GM19438 (cell line): ENCODE results near the gene EIF4EBP2.

Experiments used
- ATAC-seq: cut with Tn5 transposase; IDR thresholded peaks from one replicate; pipeline ENCODE4 v1.9.1; 2021; ENCODE audit warnings: low read depth; ENCODE audit not compliant: unreplicated experiment

EIF4EBP2 gene

GRCh38 chr10:70458329-70459060 lies 54.5 kb downstream of the EIF4EBP2 start:
- no peak for ATAC-seq

DNA sequence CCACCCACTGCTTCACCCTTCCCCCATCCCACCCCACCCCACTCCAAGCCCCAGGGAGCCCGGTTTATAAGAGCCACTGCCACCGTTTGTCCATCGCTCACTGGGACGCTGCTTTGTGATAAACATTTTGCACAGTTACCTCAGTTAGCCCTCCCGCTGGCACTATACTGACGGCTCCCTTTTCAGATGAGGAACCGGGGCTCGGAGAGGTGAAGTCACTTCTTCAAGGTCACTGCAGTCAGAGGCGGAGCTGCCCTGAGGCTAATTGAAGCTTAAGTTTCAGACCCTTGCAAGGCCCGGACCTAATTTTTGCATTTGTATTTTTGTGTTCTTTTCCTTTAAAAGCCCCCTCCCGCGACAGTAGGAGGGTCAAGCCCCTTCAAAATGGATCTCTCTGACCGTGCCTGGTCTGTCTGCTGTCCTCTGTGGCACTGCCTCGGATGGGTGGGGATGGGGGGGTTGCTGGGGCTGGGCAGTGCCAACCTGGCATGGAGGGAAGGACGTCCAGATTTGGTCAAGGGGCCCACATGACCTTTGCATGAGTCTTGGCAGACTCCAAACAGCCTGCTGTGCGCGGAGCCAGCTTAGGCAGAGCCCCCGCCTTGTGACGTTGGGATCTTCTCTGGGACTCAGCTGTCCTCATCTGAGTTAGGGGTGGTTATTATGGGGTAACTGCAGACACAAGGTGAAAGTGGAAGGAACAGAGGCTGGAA lies 55.3 kb downstream of the EIF4EBP2 start:
- ATAC-seq, result no peak

DNA sequence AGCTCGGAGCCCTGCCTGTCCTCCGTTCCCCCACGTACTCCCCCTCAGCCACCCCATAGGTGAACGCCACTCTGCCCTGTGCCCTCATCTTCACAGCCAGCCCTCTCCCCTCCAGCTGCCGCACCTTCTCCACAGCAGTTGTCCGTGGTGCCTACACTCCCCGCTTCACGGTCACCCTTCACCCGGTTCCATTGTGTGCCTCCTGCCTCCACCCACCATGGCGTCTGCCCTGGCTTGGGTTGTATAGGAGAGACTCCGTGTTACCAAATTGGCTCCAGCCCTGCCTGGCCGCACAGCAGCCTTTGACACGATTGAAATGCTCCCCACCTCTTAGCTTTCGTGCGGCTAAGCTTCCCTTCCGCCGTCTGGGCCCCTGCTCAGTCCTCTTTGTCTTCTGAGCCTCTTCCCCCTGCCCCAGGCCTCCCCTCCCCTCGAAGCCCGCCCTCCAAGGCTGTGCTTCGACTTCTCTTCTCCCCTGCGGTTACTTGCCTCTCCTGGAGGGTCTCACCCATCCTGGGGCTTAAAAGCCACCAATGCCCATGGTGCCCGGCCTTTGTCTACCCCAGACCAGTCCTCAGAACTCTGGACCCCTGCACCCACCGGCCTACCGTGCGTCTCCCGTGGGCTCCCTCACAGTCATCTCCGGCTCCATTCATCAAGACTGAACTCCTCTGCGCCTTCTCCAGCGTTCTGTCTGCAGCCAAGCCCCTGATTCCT lies 56.0 kb downstream of the EIF4EBP2 start:
- no peak for ATAC-seq

- no peak for ATAC-seq
Observed at GRCh38 chr10:70461397-70462348, 57.7 kb downstream of the EIF4EBP2 start.

DNA sequence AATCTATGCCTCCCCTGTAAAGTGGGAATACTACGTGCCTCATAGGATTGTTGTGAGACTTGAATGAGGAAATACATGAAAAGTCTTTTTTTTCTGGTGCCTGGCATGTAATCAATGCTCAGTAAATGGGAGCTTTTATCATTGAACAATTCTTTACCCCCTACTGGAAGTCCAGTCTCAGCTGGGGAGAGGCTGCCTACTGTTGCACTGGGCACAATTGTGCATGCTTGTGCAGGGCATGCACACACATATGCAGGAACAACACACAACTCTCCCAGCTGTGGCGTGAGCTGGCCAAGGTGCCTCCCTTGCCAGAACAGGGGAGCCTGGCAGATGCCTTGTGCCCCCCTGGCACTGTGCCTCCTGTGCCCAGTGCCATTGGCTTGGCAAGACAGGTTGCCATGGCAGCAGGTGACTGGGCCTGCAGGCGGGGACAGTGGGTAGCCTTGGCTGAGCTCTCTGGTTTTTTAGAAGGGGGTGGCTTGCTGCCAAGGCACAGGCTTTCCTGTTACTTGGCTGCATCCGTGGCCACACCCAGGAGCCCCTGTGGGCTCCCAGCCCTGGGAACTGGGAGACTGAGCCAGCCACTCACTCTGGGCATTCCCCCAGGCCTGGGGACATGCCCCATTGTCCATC lies 58.5 kb downstream of the EIF4EBP2 start:
- ATAC-seq, result no peak

DNA sequence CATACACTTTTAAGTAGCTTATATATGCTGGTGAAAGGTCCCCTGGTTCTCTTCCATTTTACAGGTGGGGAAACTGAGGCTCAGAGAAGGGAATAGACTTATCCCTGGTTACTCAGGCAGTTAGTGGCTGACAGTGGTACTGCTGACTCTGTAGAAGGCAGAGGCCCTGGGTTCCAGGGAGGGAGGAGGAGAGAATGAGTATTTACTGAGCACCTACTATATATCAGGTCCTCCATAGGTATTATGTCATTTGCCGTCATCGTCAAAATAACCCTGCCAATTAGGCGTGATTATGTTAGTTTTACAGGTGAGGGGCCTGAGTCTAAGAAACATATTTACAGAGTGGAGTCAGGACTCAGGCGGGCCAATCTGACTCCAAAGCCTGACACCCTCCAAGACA lies 61.3 kb downstream of the EIF4EBP2 start:
- no peak for ATAC-seq

DNA sequence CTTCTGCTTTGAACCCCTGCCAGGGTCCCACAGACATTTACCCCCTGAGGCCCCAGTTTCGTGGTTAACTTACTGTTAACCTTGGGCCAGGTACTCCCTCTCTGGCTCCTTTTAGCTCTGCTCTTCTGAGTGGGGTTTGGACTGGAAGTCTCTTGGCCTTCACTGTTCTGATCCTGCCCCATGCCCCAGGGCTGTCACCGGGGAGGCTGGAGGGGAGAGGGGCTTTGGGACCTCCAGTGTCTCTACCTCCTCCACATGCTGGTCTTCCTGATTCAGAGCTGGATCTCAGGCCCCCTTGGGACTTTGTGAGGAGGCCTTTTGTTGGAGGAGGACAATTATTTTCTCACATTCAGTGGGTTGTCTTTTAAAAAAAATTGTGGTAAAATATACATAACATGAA lies 61.9 kb downstream of the EIF4EBP2 start:
- ATAC-seq, result no peak

GRCh38 chr10:70466951-70467350 lies 63.0 kb downstream of the EIF4EBP2 start:
- ATAC-seq, result no peak

- no peak for ATAC-seq
Observed at GRCh38 chr10:70472799-70473454, 69.0 kb downstream of the EIF4EBP2 start.

DNA sequence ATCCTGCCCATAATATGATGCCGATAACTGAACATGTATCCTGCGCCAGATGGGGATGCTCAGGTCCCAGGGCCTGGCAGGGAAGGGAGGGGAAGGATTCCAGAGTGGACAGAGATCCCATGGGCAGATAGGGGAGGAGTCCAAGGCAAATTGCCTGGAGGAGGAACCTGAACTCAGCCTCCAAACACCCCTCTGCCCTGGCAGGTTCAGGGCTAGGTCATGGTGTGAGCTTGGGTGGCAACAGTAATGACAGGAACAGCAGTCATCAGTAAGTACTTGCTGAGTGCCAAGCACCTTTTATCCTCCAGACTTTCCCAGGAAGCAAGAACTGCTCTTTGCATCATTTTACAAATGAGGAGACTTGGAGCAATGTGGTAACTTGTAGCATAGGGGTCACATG lies 70.8 kb downstream of the EIF4EBP2 start:
- ATAC-seq, result no peak

GRCh38 chr10:70475661-70476060 lies 71.7 kb downstream of the EIF4EBP2 start:
- ATAC-seq, result no peak

DNA sequence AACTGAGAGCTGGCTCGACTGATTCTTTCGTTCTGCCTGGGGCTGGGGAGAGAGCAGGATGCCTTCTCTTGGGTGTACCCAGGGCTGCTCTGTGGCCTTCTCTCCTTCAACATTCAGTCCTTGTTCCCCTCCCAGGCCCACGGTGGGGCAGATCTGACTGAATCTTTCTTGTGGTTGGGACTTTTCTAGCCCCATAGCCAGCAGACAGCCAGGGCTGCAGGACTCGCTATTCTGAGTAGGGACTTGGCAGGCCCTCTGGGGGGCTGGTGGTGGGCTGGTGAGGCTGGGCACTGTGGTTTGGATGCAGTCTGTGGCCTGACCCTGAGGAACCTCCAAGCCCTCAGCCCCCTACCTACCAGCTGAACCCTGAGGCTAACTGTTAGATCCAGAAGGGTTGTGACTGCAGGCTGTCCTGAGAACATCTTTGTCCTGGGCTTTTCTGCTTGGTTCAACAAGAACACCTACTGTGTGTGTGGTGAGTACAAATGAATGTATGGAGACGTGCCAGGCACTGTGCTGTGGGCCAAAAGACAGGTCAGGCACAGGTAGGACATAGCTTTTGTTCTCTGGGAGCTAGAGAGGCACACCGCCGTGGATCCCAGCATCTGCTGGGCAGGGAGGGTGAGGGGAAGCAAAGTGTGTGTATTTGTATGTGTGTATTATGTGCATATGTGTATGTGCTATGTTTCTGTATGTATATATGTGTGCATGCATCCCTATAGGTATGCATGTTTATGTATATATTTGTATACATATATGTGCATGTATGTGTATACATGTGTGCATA lies 72.5 kb downstream of the EIF4EBP2 start:
- no peak for ATAC-seq

GRCh38 chr10:70477661-70478162 lies 73.8 kb downstream of the EIF4EBP2 start:
- no peak for ATAC-seq
